ENCODE measurements around the gene AHI1.

DNA sequence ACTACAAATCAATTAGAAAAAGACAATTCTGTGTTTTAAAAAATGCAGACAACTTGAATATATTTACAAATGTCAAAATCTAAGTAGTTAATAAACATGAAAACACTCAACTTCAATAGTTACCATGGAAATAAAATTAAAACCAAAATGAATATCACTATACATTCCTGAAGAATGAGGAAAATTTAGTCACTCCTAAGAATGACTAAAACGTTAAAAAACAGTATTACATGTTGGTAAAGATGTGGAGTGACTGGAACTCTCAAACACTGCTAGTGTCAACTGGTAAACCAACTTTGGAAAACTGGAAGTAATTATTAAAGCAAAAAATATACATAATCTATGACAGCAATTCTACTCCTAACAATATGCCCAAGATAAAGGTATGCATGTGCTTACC lies 36.3 kb downstream of the AHI1 start:
- TF ChIP-seq, protein P1, sequence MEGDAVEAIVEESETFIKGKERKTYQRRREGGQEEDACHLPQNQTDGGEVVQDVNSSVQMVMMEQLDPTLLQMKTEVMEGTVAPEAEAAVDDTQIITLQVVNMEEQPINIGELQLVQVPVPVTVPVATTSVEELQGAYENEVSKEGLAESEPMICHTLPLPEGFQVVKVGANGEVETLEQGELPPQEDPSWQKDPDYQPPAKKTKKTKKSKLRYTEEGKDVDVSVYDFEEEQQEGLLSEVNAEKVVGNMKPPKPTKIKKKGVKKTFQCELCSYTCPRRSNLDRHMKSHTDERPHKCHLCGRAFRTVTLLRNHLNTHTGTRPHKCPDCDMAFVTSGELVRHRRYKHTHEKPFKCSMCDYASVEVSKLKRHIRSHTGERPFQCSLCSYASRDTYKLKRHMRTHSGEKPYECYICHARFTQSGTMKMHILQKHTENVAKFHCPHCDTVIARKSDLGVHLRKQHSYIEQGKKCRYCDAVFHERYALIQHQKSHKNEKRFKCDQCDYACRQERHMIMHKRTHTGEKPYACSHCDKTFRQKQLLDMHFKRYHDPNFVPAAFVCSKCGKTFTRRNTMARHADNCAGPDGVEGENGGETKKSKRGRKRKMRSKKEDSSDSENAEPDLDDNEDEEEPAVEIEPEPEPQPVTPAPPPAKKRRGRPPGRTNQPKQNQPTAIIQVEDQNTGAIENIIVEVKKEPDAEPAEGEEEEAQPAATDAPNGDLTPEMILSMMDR (IDR thresholded peaks at IDR 0.05) = no peak
- TF ChIP-seq POLR2A (IDR thresholded peaks at IDR 0.05) = no peak
